Measurements from ENCODE around the gene CDC42BPG.

DNA sequence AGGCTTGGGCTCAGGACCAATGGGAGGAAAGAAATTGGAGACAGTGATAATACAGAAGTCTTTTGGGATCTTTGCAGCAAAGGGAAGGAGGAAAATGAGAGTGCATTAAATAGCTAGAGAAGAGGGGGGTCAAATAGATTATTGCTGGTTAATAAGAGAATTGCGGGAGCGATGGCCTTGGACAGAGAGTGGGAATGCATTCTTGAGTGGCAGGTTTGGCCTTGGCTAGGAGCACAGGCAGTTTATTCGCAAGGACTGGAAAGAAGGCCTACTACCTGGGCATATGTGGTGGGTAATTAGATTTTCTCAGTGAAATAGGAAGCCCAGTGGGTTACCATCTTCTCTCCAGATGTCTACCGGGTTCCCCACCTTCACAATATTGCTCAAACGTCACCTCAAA, 30.6 kb downstream of the CDC42BPG start:
- TF ChIP-seq, protein P1, sequence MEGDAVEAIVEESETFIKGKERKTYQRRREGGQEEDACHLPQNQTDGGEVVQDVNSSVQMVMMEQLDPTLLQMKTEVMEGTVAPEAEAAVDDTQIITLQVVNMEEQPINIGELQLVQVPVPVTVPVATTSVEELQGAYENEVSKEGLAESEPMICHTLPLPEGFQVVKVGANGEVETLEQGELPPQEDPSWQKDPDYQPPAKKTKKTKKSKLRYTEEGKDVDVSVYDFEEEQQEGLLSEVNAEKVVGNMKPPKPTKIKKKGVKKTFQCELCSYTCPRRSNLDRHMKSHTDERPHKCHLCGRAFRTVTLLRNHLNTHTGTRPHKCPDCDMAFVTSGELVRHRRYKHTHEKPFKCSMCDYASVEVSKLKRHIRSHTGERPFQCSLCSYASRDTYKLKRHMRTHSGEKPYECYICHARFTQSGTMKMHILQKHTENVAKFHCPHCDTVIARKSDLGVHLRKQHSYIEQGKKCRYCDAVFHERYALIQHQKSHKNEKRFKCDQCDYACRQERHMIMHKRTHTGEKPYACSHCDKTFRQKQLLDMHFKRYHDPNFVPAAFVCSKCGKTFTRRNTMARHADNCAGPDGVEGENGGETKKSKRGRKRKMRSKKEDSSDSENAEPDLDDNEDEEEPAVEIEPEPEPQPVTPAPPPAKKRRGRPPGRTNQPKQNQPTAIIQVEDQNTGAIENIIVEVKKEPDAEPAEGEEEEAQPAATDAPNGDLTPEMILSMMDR (conservative IDR thresholded peaks at IDR 0.05 in 1 of 2, IDR thresholded peaks at IDR 0.05 in 1 of 2; ENCODE audit: extremely low read depth in 1 of 2, insufficient read depth in 1 of 2, low read depth in 1 of 2, low read length in 2 of 2): no peak
- TF ChIP-seq EZH2 (IDR thresholded peaks at IDR 0.05; ENCODE audit: borderline replicate concordance, low read length): no peak
